KMS-11 (cell line): ENCODE results near the gene NUB1.
A peak's percentile ranks its signal among the peaks of the same experiment; 100 is the strongest.

Experiments
- H2AFZ ChIP-seq: fragments of 200-600 bp; sonication (generic); 2 replicates; pipeline ENCODE4 v1.6.1; 2016; ENCODE audit warnings: antibody characterized with exemption, mixed run types, low read depth
- H3K27ac ChIP-seq: fragments of 200-600 bp; sonication (generic); 2 replicates; pipeline ENCODE4 v1.6.1; 2016; ENCODE audit warnings: mild to moderate bottlenecking, mixed run types
- H3K27me3 ChIP-seq: fragments of 200-600 bp; sonication (generic); 2 replicates; pipeline ENCODE4 v1.6.1; 2017; ENCODE audit warnings: mild to moderate bottlenecking, low read depth, mixed run types, moderate library complexity; ENCODE audit not compliant: insufficient read depth
- H3K36me3 ChIP-seq: fragments of 200-600 bp; sonication (generic); 2 replicates; pipeline ENCODE4 v1.6.1; 2017; ENCODE audit warnings: mild to moderate bottlenecking, mixed run types; ENCODE audit not compliant: insufficient read depth
- H3K4me1 ChIP-seq: fragments of 200-600 bp; sonication (generic); 2 replicates; pipeline ENCODE4 v1.6.1; 2016; ENCODE audit warnings: mild to moderate bottlenecking, low read depth, mixed run types; ENCODE audit not compliant: poor library complexity, severe bottlenecking
- H3K4me2 ChIP-seq: fragments of 200-600 bp; sonication (generic); 2 replicates; pipeline ENCODE4 v1.7.0; 2016; ENCODE audit warnings: mild to moderate bottlenecking, mixed run types
- H3K4me3 ChIP-seq: fragments of 200-600 bp; sonication (generic); IDR thresholded peaks from 2 replicates; pipeline ENCODE4 v1.6.1; 2017; ENCODE audit warnings: low read depth, low read length, mixed read lengths; ENCODE audit not compliant: insufficient read depth
- H3K79me2 ChIP-seq: fragments of 200-600 bp; sonication (generic); 2 replicates; pipeline ENCODE4 v1.6.1; 2016; ENCODE audit warnings: low read depth, mixed run types; ENCODE audit not compliant: insufficient read depth
- H3K9ac ChIP-seq: fragments of 200-600 bp; sonication (generic); 2 replicates; pipeline ENCODE4 v1.6.1; 2016; ENCODE audit warnings: mild to moderate bottlenecking, mixed run types
- H4K20me1 ChIP-seq: fragments of 200-600 bp; sonication (generic); 2 replicates; pipeline ENCODE4 v1.6.1; 2016; ENCODE audit warnings: mild to moderate bottlenecking, mixed run types; ENCODE audit not compliant: insufficient read depth
- CTCF ChIP-seq: fragments of 200-600 bp; sonication (generic); conservative IDR thresholded peaks from 2 replicates; pipeline ENCODE4 v1.6.1; 2017; ENCODE audit warnings: low read depth, mild to moderate bottlenecking, antibody characterized with exemption, low read length, moderate library complexity, mixed read lengths

The NUB1 gene, protein sequence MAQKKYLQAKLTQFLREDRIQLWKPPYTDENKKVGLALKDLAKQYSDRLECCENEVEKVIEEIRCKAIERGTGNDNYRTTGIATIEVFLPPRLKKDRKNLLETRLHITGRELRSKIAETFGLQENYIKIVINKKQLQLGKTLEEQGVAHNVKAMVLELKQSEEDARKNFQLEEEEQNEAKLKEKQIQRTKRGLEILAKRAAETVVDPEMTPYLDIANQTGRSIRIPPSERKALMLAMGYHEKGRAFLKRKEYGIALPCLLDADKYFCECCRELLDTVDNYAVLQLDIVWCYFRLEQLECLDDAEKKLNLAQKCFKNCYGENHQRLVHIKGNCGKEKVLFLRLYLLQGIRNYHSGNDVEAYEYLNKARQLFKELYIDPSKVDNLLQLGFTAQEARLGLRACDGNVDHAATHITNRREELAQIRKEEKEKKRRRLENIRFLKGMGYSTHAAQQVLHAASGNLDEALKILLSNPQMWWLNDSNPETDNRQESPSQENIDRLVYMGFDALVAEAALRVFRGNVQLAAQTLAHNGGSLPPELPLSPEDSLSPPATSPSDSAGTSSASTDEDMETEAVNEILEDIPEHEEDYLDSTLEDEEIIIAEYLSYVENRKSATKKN

DNA sequence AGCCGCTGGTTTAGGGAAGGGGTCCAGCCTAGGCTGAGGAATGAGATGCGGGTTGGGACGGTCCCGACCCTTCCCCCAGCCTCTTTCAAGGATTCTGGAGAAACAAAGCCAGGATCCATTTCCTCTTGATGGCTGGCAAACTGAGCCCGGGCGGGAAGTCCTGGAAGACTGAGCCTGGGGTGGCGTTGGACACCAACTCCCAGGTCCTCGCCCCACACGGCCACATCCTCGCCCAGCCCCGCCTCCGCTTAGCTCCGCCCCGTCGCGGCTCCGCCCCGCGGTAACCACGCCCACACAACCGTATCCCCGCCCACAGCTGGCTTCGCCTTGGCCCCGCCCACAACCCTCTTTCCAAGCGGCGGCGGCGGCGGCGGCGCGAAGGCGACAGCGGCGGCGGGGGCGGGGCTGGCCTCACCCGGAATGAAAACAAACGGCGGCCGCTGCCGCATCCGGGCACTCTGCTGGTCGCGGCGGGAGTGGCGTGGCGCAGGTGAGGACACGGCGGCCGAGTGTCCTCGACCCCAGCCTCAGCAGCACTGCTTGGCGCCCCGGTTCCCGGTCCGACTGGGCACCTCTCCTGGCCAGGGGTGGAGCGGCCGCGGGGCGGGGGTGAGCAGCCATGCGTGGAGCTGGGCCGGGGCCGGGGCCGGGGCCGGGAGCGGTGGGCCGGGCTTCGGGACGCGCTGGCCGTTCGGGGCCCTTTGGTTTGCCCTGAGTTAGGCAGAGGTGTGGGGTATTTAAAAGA, at the start of gene NUB1:
Gene NUB1 (plus strand): TSS at position 456 of the 745 bp plus-strand sequence. CDS start 3,538 bp downstream, outside the sequence.
- H3K79me2 ChIP-seq, result no peaks in the 10 kb centered on the region

GRCh38 chr7:151292850-151293249, 48.8 kb upstream of the NUB1 start:
- TF ChIP-seq CTCF, result no peak
- Histone ChIP-seq H3K36me3 (no peaks in the 10 kb centered on the region), H3K27ac (no peak overlapping the region)

More for the DNA sequence above, at the start of gene NUB1:
- TF ChIP-seq CTCF, result no peak
- Histone ChIP-seq H3K36me3 (no peaks in the 10 kb centered on the region), H3K4me1 (peaks cover 22% of the 10 kb centered on the region), H2AFZ (peak within 1 kb of the TSS; percentile 84), H3K27ac (peak within 1 kb of the TSS; percentile 1; the same call in 1 of the 2 replicates), H4K20me1 (no peaks in the 10 kb centered on the region), H3K27me3 (no peaks in the 10 kb centered on the region), H3K4me2 (peak within 1 kb of the TSS; percentile 63), H3K9ac (peak within 1 kb of the TSS; percentile 50; the same call in 1 of the 2 replicates), H3K4me3 (no peak within 1 kb of the TSS)

DNA sequence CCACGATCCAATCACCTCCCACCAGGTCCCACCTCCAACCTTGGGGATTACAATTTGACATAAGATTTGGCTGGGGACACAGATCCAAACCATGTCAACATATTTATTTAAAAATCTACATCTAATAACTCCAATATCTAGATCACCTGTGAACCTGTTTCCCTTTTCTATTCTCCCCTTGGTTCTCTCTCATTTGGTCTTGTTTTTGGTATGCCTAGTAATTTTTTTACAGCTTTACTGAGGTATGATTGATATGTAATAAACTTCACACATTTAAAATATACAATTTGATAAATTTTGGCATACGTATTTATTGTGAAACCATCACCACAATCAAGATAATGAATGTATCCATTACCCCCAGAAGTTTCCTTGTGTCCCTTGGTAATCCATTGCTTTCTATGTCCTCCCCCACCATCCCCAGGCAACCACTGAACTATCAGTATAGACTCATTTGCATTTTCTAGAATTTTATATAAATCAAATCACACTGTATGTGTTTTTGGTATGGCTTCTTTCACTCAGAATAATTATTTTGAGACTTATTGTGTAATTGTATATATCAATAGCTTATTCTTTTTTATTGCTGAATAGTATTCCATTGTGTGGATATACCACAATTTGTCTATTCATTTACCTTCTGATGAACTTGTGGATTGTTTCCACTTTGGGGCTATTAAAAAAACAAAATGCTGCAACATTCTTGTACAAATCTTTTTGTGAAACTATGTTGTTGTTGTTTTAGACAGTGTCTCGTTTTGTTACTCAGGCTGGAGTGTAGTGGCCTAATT, 45.2 kb upstream of the NUB1 start:
- Histone ChIP-seq H3K4me1 (no peaks in the 10 kb centered on the region), H3K27me3 (no peaks in the 10 kb centered on the region; the same call in 1 of the 2 replicates), H3K79me2 (no peaks in the 10 kb centered on the region), H3K36me3 (no peaks in the 10 kb centered on the region), H3K4me2 (no peak overlapping the region), H3K9ac (no peak overlapping the region), H4K20me1 (no peaks in the 10 kb centered on the region), H2AFZ (no peak overlapping the region), H3K27ac (no peak overlapping the region), H3K4me3 (no peak overlapping the region)
- no peak for TF ChIP-seq CTCF

More at GRCh38 chr7:151292850-151293249, 48.8 kb upstream of the NUB1 start:
- H3K79me2 ChIP-seq, result no peaks in the 10 kb centered on the region
- no peak overlapping the region for H2AFZ ChIP-seq
- H3K4me3 ChIP-seq, result no peak overlapping the region
- H4K20me1 ChIP-seq, result no peaks in the 10 kb centered on the region
- no peaks in the 10 kb centered on the region for H3K27me3 ChIP-seq
- no peaks in the 10 kb centered on the region for H3K4me1 ChIP-seq
- no peak overlapping the region for H3K9ac ChIP-seq
- no peak overlapping the region for H3K4me2 ChIP-seq

DNA sequence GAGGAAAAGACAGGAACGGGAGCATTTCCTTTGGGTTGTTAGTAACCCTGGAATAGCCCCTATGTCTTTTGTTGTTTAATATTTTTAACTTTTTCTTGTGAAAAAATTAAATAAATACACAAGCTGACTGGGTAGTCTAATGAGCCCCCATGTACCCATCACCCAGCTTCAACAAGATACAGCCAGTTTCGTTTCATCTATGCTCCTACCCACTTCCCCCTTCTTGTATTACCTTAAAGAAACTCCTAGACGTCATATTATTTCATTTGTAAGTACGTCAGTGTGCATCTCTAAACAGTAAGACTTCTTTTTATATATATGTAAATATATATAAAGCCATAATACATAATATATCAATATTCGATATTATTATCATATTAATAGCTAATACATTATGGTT, 42.8 kb upstream of the NUB1 start:
- H2AFZ ChIP-seq, result no peak overlapping the region
- no peak overlapping the region for H3K9ac ChIP-seq
- peaks cover 5% of the 10 kb centered on the region; the same call in 1 of the 2 replicates for H3K27me3 ChIP-seq
- no peak overlapping the region for H3K4me3 ChIP-seq
- peaks cover 5% of the 10 kb centered on the region for H3K4me1 ChIP-seq
- H3K4me2 ChIP-seq, result no peak overlapping the region
- no peaks in the 10 kb centered on the region for H3K36me3 ChIP-seq
- TF ChIP-seq CTCF, result no peak
- no peak overlapping the region for H3K27ac ChIP-seq
- no peaks in the 10 kb centered on the region for H4K20me1 ChIP-seq
- no peaks in the 10 kb centered on the region for H3K79me2 ChIP-seq
